HG03159 (cell line): Measurements from ENCODE around the gene LARGE1.
"Not testable (repeated sequence)": the region's sequence is repeated elsewhere in the genome, so short reads cannot be mapped to it uniquely, and the experiment has no call there.

Experiments used
- ATAC-seq: cut with Tn5 transposase; IDR thresholded peaks from one replicate; pipeline ENCODE4 v1.9.1; 2021; ENCODE audit warnings: mild to moderate bottlenecking, moderate library complexity; ENCODE audit not compliant: unreplicated experiment

LARGE1 gene

DNA sequence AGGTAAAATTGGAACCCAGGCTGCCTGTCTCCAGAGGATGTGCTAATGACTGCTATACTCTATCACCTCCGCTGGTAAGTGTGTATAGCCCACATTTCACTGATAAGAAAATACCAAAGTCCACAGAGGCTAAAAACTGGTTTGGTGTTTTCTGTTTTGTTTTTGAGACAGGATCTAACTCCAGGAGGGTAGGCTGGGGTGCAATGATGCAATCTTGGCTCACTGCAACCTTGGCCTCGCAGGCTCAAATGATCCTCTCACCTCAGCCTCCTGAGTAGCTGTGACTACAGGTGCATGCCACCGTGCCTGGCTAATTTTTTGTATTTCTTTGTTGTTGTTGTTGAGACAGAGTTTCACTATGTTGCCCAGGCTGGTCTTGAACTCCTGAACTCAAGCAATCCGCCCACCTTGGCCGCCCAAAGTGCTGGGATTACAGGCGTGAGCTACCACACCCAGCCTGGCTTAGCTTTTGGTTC lies 409.8 kb downstream of the LARGE1 start:
- no peak for ATAC-seq

DNA sequence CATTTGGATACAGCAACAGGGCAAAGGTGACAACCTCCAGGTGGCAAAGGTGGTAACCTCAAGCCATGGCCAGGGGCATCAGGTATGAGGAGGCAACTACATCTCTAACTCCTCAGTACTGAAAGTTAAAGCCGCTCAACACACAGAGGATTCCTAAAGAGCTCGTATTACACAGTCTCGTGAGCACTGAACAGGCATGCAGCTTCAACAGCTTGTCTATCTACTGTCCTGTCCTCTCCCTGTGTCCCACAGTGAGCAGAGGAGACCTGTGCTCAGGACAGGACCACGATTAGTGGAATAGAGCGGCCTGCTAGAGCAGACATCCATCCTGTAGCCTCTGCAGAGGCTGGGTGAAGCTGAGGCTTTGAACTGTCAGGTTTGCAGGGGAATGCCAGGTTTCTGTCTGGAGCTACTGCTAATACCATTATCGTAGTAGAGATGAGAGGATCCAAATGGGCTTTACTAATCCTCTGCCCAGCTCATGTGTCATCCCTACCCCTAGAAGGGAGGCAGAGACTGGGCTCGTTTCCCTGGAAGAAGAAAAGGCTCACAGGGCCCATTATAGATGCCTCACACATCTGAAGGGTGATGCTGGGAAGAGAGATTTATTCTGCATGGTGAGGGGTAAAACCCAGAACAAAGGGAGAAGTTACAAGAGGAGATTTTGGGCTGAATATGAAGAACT lies 415.2 kb downstream of the LARGE1 start:
- ATAC-seq = no peak

DNA sequence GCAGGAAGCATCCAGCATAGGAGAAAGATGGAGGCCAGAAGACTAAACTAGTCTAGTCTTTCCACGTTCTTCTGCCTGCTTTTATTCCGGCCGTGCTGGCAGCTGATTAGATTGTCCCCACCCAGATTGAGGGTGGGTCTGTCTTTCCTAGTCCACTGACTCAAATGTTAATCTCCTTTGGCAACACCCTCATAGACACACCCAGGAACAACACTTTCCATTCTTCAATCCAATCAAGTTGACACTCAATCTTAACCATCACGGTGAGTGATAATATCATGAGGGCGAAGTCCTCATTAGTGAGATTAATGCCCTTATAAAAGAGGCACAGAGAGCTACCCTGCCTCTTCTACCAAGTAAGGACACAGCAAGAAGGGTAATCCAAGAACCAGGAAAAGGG lies 424.2 kb downstream of the LARGE1 start:
- ATAC-seq = no peak

DNA sequence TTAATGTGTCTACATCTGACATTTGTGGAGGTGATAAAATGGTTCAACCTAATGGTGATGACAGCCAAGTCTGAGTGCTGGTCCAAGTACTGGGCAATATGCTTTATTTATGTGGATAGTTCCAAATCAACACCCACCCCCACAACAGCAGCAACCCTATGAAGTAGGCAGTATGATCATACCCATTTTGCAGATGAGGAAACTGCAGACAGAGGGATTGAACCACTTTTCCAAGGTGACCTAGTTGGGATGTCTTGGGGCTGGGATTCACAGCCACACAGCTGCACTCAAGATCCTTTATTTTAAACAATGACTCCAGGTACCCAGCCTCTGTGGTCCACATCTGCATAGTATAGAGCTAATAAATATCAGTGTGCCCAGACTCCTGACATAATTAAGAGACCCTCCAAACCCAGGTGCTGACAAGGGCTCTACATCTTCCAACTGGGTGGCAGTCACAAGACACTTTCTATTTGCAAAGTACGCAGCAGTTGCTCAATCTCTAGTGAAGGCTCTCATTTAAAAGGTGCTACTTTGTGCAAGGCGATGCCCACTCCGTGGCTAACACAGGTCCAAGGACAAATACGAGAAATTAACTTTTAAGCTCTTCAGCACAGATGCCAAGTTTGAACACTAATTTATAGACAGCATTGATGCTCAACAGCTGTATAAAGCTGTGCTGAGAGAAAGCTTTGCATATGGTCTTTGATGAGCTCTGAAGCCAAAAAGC lies 426.6 kb downstream of the LARGE1 start:
- no peak for ATAC-seq

DNA sequence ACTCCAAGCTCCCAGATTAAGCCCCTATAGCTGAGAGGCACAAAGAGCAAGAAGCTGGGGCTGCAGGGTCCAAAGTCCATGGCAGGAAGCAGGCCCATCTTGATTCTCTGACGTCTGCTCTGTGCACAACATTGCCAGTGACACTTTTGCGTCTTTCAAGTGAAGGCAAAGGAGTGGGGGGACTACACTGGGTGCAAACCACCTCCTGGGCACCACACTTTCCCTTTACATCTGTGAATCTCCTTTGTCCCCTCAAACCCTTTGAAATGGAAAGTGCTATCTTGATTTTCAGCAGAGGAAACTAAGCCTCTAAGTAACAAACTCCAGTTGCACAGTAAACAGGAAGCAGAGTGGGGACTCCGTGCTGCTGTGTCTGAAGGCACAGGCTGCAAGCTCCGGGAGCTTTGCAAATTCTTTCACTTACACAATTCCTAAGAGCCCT lies 428.0 kb downstream of the LARGE1 start:
- no peak for ATAC-seq

DNA sequence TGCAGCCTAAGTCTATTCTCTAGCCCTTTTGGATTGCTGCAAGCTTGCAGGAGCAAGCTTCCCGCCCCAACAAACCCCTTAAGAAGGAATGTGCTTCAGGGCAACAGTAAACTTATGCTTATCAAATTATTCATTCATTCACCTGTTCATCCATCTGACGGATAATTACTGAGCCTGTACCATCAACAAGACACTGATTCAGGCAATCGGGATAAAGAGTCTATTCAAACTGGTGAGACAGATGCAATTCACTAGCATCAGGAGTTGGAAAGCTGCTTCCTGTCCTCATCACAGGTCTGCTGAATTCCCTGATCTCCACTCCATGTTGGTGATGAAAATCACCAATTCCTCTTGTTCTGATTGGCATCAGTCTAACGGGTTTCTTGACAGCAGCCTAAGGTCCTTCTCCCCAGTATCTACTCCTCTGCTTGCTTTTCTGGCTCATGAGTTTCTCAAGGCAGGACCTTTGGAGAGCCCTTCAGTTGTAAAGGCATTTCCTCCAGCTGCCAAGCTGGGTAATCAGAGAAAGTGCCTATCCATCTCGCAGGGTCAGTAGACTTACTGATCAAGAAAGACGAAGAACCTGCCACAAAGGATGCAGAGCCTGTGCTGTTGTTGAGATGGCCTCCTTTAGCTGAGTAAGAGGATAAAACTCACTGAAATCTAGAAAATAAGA lies 433.1 kb downstream of the LARGE1 start:
- ATAC-seq = no peak

DNA sequence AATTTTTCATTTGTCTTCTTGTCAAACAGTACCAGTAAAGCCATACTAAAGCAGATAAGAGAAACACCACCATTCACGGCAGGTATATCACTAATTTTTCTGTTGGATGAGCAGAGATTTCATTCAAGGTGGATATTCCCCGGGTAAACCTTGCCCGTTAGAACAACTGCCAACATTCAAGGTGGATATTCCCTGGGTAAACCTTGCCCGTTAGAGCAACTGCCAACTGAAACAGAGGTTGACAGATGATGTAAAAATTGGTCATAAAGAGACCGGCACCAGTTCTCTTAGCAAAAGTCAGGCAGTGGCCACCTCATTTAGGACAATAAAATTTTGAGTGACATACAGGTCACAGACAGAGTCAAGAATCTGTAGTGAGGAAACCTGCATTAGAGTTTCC lies 438.7 kb downstream of the LARGE1 start:
- ATAC-seq = no peak

DNA sequence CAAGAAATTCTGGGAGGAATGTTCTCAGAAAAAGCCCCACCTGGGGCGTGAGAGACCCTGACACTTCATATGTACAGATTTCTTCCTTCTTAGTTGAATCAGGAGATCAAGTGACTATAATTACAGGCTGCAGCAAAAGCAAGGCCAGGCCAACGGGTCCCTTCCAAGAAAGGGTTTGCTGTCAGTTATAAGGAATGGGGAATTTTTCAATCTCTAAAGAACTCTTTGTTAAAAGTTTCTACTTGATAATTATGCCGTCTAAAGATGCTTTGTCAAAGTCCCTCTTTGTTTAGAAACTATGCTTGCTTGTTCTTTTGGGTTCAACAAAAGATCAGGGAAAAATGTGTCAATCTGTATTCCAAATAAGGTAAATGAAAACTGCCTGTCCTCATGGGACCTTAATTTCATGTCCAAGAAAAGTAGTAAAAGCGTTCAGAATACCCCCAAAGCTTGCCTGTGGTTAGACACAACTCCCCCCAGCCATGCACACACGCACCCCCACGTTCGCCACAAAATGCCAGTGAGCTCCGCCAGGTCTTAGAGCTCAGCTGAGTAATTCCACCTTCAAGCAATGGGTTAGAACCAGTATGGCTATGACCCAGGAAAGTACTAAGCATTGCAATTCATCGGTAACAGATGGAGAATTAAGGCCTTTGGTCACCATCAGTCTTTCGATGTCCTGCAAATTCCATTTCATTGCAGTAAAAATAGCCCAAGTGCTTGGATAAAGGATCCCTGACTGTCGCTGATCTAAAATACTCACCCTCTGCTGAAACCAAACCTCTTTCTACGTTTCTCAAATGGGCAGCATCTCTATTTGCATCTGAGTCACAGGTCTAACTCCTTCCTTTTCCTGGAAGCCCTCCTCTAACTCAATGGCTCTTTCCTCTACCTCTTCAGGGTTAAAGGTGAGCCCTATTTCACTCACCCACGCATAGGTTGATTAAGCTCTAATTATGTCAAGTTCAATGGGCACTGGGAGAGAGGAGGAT lies 442.9 kb downstream of the LARGE1 start:
- ATAC-seq = no peak

DNA sequence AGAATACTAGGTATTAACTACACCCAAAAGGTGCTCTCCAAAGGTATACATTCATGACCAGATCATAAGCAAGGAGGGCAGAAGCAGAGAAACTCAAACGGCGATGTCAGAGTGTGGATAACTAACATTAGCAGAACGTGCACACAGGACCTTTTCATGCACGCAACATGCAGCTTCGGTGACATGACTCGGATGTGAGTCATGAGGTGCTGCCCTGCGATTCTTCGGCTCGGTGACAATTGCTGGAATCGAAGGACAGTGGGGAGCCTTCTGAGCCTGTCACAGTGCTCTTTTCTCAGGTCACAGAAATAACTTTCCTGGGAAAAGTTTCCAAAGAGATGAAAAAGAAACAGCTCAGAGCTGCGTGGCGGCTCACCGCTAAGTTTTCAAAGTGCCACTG lies 443.6 kb downstream of the LARGE1 start:
- no peak for ATAC-seq

DNA sequence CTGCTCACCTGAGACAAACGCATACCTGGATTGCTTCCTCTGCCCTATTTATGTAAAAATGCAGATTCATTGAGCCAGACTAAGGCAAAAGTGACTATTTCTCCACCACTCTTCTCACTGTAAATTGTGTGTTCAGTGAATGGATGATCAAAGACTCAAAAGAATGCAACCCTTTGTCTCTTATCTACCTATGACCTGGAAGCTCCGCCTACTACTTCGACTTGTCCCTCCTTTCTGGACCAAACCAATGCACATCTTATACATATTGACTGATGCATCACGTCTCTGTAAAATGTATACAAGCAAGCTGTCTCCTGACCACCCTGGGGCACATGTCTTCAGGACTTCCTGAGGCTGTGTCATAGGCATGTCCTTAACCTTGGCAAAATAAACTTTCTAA lies 444.1 kb downstream of the LARGE1 start:
- ATAC-seq = no peak

DNA sequence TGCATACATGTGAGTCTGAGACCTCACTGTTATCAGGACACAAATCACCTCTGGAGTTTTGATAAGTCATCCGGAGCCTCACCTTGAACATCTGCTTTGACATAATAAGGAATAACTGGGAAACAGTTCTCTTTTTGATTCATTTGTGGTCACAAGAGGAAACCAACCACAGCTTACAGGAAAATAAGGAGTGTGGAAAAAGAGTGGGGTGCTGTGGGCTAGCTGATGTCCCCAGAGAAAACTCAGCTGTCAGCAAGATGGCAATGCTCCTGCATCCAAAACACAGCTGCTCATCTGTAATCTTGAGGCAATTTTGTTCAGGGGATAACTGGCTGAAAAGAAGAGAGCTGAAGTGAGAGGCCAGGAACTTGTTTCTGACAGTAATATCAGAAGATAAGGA lies 445.7 kb downstream of the LARGE1 start:
- no peak for ATAC-seq

DNA sequence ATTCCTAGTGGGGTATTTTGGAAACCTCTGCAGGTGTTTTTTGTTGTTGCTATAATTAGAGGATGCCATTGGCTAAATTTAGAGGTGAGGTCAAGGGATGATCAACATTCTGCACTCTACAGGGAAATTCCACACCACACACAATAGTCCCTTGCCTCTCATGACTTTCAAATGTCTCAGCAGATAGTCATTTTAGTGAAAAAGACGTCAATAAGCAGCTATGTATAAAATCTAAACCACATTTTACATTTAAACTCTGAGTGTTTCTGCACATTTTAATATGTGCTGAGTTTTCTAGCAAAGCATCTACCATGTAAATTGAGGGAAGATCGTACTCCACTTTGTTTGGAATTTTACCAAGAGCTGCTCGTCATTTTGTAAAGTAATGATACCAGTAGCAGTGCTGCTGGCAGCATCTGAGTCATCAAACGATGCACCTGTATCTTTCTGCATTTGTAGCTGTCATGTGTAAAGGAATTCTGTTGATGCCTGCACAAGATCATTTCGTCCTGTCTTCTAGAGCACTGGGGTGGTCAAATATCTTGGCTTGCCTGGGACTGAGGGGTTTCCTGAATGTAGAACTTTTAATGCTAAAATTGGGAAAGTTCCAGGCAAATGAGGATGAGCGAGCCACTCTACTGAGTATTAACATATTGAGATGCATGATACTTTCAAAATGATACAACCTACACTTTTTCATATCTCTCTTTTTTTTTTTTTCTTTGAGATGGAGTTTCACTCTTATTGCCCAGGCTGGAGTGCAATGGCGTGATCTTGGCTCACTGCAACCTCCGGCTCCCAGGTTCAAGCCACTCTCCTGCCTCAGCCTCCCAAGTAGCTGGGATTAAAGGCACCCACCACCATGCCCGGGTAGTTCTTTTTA lies 447.6 kb downstream of the LARGE1 start:
- peak; percentile 55 for ATAC-seq

DNA sequence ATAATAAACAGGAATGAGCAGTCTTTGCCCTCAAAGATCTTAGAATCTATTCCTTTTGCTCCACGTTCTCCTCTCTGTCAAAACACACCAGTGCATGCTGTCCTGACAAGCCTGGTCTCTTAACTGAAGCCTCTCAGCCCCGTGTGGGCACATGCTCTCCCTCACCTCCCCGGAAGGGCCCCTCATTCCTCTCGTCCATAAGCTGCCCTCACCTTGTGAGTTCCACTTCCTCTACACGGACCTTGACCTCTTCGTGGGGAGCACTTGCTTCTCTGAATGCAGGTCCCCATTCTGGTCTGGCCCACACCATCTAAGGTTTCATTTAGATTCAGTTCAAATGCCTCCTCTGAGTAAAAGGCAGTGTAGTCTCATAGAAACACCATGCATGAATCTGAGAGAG lies 449.8 kb downstream of the LARGE1 start:
- no peak for ATAC-seq

DNA sequence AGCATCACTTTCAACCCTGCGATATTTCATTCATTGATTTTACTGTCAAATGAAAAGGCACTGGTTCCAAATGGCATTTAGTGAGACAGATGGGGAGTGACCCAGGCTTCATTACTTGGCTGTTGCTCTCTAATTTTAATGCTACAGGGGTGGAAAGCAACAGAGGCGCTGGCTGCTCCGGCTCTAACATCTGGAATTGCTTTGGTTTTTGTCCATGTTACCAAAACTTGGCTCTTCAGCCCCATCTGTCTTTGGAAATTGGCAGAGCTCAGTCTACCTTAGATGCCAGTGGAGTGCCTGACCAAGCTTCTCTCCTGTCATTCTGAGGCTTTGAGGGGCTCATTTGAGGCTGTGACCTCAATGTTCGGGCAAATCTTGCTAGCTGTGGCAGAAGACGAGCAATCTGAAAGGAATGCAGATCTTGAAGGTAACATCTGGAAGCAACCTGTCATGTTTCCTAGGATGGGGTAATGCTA lies 452.6 kb downstream of the LARGE1 start:
- ATAC-seq = no peak

DNA sequence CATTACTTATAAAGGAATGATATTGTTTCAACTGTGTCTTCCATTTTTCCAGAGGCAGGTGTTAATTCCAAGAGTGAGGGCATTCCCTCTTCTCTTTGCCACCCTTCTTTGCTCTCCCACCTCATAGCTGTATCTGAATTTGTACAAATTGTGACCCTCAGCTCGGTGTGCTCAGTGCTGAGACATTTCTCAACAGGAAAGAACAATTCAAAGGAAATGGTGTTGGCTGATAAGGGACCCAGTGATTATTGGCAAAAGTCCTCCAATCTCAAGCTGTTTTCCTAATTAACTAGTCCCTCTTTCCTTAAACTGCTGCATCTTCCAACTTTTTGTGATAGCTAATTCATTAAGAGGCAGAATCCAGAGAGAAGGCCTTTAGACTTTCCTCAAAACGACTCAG lies 453.2 kb downstream of the LARGE1 start:
- no peak for ATAC-seq

DNA sequence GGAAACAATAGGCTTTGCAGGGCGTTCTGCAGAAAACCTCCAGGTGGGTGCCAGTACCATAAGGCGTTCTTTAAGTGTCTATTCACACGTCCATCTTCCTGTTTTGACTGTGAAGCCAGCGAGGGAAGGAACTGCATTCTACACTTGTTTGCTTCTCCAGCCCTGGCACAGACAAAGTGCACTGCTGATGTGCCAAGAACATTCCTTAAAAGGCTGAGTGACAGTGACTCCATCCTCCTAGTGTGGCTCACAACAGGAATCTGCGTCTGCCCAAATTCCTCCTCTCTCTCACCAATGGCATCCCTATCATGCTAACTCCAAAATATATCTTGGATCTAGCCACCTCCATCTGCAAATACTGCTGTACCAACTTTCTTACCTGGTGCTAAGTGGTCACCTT lies 454.7 kb downstream of the LARGE1 start:
- no peak for ATAC-seq

DNA sequence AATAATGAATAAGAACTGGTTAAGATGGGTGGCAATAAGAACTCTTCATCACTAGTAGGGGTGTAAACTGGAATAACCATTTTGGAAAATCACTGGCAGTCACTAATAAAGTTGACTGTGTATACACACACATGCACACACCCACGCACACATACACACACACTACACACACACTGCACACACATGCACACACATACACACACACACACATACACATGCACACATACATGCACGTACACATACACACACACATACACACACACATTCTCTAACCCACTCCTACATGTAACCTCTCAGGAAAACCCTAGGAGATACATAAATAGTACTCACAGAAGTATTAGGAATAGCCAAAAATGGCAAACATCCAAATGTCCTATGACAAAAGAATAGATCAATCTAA lies 455.6 kb downstream of the LARGE1 start:
- no peak for ATAC-seq

DNA sequence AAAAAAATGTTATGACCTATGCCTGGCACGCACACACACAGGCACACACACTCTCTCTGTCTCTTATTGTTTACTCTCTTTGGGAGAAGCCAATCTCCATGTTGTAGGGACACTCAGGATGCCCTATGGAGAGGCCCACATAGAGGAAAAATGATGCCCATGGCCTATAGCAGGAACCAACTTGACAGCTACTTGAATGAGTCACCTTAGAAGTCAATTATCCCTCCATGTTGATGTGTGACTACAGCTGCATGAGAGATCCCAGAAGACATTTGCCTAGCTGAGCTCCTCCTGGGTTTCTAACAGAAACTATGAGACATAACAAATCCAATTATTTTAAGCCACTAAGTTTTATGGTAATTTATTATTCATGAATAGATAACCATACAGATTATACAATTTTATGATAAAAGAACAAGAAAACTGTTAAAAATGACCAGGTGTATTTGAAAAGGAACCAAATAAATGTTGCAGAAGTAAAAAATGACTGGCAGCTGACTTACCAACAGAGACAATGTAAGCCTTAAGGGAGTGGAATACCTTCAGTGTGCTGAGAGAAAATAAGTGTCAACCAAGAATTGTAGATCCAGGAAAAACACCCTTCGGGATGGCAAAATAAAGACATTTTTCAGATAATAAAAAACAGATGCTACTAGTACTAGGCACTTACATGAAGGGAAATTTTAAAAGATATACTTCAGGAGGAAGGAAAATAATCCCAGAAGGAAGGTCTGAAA lies 458.4 kb downstream of the LARGE1 start:
- ATAC-seq = no peak

DNA sequence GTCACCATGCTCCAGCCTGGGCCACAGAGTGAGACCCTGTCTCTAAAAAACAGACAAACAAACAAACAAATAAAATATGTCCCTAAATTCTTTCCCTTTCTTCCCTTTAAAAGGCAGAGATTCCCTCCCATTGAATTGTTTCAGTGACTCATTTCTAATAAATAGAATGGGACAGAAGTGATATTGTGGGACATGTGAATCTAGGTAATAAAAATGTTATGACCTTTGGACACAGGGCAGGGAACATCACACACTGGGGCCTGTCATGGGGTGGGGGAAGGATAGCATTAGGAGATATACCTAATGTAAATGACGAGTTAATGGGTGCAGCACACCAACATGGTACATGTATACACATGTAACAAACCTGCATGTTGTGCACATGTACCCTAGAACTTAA lies 459.0 kb downstream of the LARGE1 start:
- not testable (repeated sequence) for ATAC-seq
